HepG2 (cell line): ENCODE data around the gene SRSF3. TPM values are rescaled to one million over a fixed set of nuclear protein-coding genes. Genes with fewer than 3 reads are reported as not detected.

Experiments
- AGO2 ChIP-seq: fragments of 200-400 bp; formaldehyde crosslinking; optimal IDR thresholded peaks from 2 replicates; pipeline ENCODE3; 2017; ENCODE audit warnings: mild to moderate bottlenecking, low read depth, low read length, moderate library complexity
- ASH2L ChIP-seq: fragments of 300-600, 200-600 bp; sonication (generic); IDR thresholded peaks from 2 replicates; pipeline ENCODE4 v1.7.0; 2017; ENCODE audit warnings: low read depth, mild to moderate bottlenecking, moderate library complexity, mixed read lengths, low read length; ENCODE audit not compliant: insufficient read length
- ATF4 ChIP-seq, 2 experiments: fragments of 450-650 bp in 1 of 2; sonication (generic) in 1 of 2; formaldehyde crosslinking; IDR thresholded peaks; 2 replicates each; pipeline versions ENCODE4 v1.5.0 to v1.8.0; 2020 to 2022; ENCODE audit warnings: mild to moderate bottlenecking in 1 of 2, missing genetic modification reagents in 1 of 2
- BCL6 ChIP-seq: IDR thresholded peaks from 2 replicates; pipeline ENCODE4 v1.6.1; 2016; ENCODE audit warnings: missing genetic modification reagents, missing compliant biosample characterization
- CREBL2 ChIP-seq: sonication (generic); formaldehyde crosslinking; IDR thresholded peaks from 2 replicates; pipeline ENCODE4 v1.8.1; 2023; ENCODE audit warnings: missing genetic modification reagents, mild to moderate bottlenecking, borderline replicate concordance
- DPF2 ChIP-seq: sonication (generic); formaldehyde crosslinking; IDR thresholded peaks from 2 replicates; pipeline ENCODE4 v1.4.0; 2020; ENCODE audit warnings: mild to moderate bottlenecking, low read depth, missing genetic modification reagents, borderline replicate concordance
- E2F2 ChIP-seq: sonication (generic); formaldehyde crosslinking; IDR thresholded peaks from 2 replicates; pipeline ENCODE4 v1.4.0; 2020; ENCODE audit warnings: missing genetic modification reagents, borderline replicate concordance
- ESRRA ChIP-seq: sonication (generic); formaldehyde crosslinking; IDR thresholded peaks from 2 replicates; pipeline ENCODE4 v1.5.1; 2020; ENCODE audit warnings: mild to moderate bottlenecking, low read depth, missing genetic modification reagents
- KDM6A ChIP-seq: IDR thresholded peaks from 2 replicates; pipeline ENCODE4 v1.6.1; 2016; ENCODE audit warnings: low read depth
- NFE2L1 ChIP-seq: sonication (generic); formaldehyde crosslinking; IDR thresholded peaks from 2 replicates; pipeline ENCODE4 v1.4.0; 2020; ENCODE audit warnings: missing genetic modification reagents, mild to moderate bottlenecking, borderline replicate concordance
- PHF21A ChIP-seq: sonication (generic); formaldehyde crosslinking; IDR thresholded peaks from 2 replicates; pipeline ENCODE4 v1.5.0; 2020; ENCODE audit warnings: mild to moderate bottlenecking, missing genetic modification reagents
- POGZ ChIP-seq: sonication (generic); formaldehyde crosslinking; IDR thresholded peaks from 2 replicates; pipeline ENCODE4 v1.4.0; 2020; ENCODE audit warnings: mild to moderate bottlenecking, missing genetic modification reagents
- POLR2G ChIP-seq: fragments of 200-400 bp; formaldehyde crosslinking; IDR thresholded peaks from 2 replicates; pipeline ENCODE4 v1.6.1; 2018; ENCODE audit warnings: mild to moderate bottlenecking, low read depth, low read length, moderate library complexity
- SALL2 ChIP-seq: sonication (generic); formaldehyde crosslinking; IDR thresholded peaks from 2 replicates; pipeline ENCODE4 v1.8.1; 2023; ENCODE audit warnings: mild to moderate bottlenecking, missing genetic modification reagents, inconsistent platforms
- ZBTB46 ChIP-seq: sonication (generic); formaldehyde crosslinking; IDR thresholded peaks from 2 replicates; pipeline ENCODE4 v1.4.0; 2020; ENCODE audit warnings: mild to moderate bottlenecking, missing genetic modification reagents, borderline replicate concordance
- ZEB1 ChIP-seq: IDR thresholded peaks from 2 replicates; pipeline ENCODE4 v1.6.1; 2012; ENCODE audit warnings: mild to moderate bottlenecking, low read depth, inconsistent platforms; ENCODE audit not compliant: insufficient replicate concordance
- ZFP36 ChIP-seq: fragments of 150-350 bp; IDR thresholded peaks from 2 replicates; pipeline ENCODE4 v1.6.1; 2018; ENCODE audit warnings: borderline replicate concordance, low read length, low read depth; ENCODE audit not compliant: partially characterized antibody
- ZNF180 ChIP-seq: sonication (generic); formaldehyde crosslinking; IDR thresholded peaks from 2 replicates; pipeline ENCODE4 v1.4.0; 2020; ENCODE audit warnings: low read depth, missing genetic modification reagents, borderline replicate concordance
- ZNF24 ChIP-seq: fragments of 450-650 bp; IDR thresholded peaks from 2 replicates; pipeline ENCODE4 v1.6.1; 2017; ENCODE audit warnings: antibody characterized with exemption, mild to moderate bottlenecking
- ZNF263 ChIP-seq: sonication (generic); formaldehyde crosslinking; IDR thresholded peaks from 2 replicates; pipeline ENCODE4 v1.4.0; 2020; ENCODE audit warnings: missing genetic modification reagents
- ZNF484 ChIP-seq: sonication (generic); formaldehyde crosslinking; IDR thresholded peaks from 2 replicates; pipeline ENCODE4 v1.5.1; 2020; ENCODE audit warnings: mild to moderate bottlenecking, low read depth, missing genetic modification reagents, borderline replicate concordance
- ZNF564 ChIP-seq: sonication (generic); formaldehyde crosslinking; IDR thresholded peaks from 2 replicates; pipeline ENCODE4 v1.8.1; 2023; ENCODE audit warnings: mild to moderate bottlenecking, missing genetic modification reagents
- ZNF567 ChIP-seq: sonication (generic); formaldehyde crosslinking; IDR thresholded peaks from 2 replicates; pipeline ENCODE4 v1.8.1; 2023; ENCODE audit warnings: mild to moderate bottlenecking, missing genetic modification reagents, borderline replicate concordance
- ZNF788 ChIP-seq: sonication (generic); formaldehyde crosslinking; IDR thresholded peaks from 2 replicates; pipeline ENCODE4 v1.5.0; 2020; ENCODE audit warnings: mild to moderate bottlenecking, missing genetic modification reagents, borderline replicate concordance
- ZNF841 ChIP-seq: sonication (generic); formaldehyde crosslinking; IDR thresholded peaks from 2 replicates; pipeline ENCODE4 v1.8.1; 2023; ENCODE audit warnings: missing genetic modification reagents, borderline replicate concordance
- polyA plus RNA-seq, 8 experiments: library from polyadenylated mRNA; depleted of rRNA in 3 of 8; stranded (reverse) in 7 of 8; unstranded in 1 of 8; fragments of >200 nt; fragmentation: Illumina TruSeq in 4 of 8; extraction: Trizol in 4 of 8; gene quantifications; 2 replicates each; pipeline versions ENCODE4 v1.2.1 to v1.2.3, GENCODE V29; 2011 to 2016; ENCODE audit warnings: low read depth in 4 of 8, missing spikeins in 1 of 8, mixed read lengths in 1 of 8; ENCODE audit not compliant: insufficient read depth in 1 of 8
- total RNA-seq, 5 experiments: library from RNA; depleted of rRNA; stranded (reverse); fragments of >200 nt; fragmentation: Illumina TruSeq; extraction: Trizol; gene quantifications; 2 replicates each; pipeline ENCODE4 v1.2.3, GENCODE V29; 2016; ENCODE audit warnings: low read depth in 1 of 5

The SRSF3 gene
- total and polyA plus RNA-seq, 2 of the 13 experiments (the other 11 are each of a cell fraction or from before 2014, with no cell fraction given), result 206 to 684 TPM

- TF ChIP-seq KDM6A (CRISPR knock-in tag) (no peak), BCL6 (peak; percentile 3; the same call in 1 of the 2 replicates), NFE2L1 (no peak), ZNF24 (no peak), DPF2 (CRISPR knock-in tag) (no peak), POLR2G (peak; percentile 51), ASH2L (peak; percentile 1), PHF21A (peak; percentile 16; the same call in 1 of the 2 replicates), ZNF567 (0 out of 2 replicates have a peak, but pooled peaks have one; percentile 1), ZNF564 (CRISPR knock-in tag) (no peak), ZEB1 (no peak), ZNF263 (CRISPR knock-in tag) (no peak), SALL2 (CRISPR knock-in tag) (no peak), ZFP36 (no peak), ZNF788 (CRISPR knock-in tag) (no peak; the same call in 1 of the 2 replicates), CREBL2 (CRISPR knock-in tag) (no peak), ZNF841 (CRISPR knock-in tag) (no peak), ATF4 (CRISPR knock-in tag; IDR thresholded peaks at IDR 0.05) (peak in 1 of 2 experiments; percentile 8; a peak in 1 of 4 replicates), ZBTB46 (CRISPR knock-in tag) (no peak), ZNF484 (CRISPR knock-in tag) (no peak), ZNF180 (CRISPR knock-in tag) (no peak), POGZ (CRISPR knock-in tag) (0 out of 2 replicates have a peak, but pooled peaks have one; percentile 3), AGO2 (peak; percentile 10), ESRRA (0 out of 2 replicates have a peak, but pooled peaks have one; percentile 20), E2F2 (CRISPR knock-in tag) (no peak)
These were observed 15.4 kb downstream of the SRSF3 start (continued) for GRCh38 chr6:36609582-36609981.
